ENCODE results near the gene SCN4B. TPM values are rescaled to one million over a fixed set of nuclear protein-coding genes. Genes with fewer than 3 reads are reported as not detected.

SCN4B gene, protein sequence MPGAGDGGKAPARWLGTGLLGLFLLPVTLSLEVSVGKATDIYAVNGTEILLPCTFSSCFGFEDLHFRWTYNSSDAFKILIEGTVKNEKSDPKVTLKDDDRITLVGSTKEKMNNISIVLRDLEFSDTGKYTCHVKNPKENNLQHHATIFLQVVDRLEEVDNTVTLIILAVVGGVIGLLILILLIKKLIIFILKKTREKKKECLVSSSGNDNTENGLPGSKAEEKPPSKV
- 1.2 to 1.9 TPM (median 1.5 TPM) in 3 replicates for total RNA-seq

DNA sequence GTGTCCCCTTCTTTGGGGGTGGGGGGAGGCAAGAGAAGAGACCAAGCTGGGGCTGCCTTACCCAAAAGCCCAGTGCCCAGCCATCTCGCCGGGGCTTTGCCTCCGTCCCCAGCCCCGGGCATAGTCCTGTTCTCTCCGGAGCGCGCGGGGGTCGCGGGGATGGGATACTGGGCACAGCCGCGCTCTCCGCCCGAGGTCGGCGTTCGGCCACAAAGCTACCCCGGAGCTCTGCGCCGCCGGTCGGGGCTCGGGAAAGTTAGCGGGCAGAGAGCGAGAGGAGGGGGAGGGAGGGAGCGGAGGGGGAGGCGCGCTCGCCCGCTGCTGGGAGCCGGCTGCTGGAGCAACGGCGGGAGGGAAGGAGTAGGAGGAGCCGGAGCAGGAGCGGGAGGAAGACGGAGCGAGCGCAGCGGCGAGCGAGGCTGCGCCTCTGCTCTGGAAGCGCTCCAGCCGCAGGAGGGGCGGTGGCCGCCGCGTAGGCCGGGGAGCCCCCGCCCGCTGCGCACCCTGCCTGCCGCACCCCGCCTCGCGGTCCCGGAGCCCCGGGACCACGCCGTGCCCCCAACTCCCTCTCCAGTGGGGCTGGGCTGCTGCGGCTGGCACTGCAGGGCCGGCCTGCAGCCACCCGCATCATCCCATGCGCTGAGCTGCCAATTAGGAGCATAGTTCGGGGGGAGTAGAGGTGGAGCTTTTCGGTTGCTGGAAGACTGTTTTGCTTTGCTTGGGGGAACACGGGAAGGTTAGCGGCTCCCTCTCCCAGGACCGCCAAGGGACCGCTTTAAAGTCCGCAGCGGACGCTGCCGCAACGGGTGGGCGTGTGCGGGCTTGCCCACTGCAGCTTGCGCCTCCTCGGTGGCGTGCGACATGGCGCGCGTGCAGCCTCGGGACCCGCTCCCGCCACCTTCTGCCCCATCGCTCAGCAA lies at the start of gene SCN4B:
TSS of gene SCN4B (minus strand) at position 272 of the 920 bp plus-strand sequence. CDS start at position 122, 150 bp downstream.
- Mint-ChIP-seq H3K4me1 (peaks cover 19% of the 10 kb centered on the region), H3K36me3 (no peaks in the 10 kb centered on the region), H3K27ac (no peak within 1 kb of the TSS), H3K27me3 (ENCODE audit: low read depth) (peaks cover 98% of the 10 kb centered on the region), H3K4me3 (peak within 1 kb of the TSS; percentile 67), H3K9me3 (no peaks in the 10 kb centered on the region)
- DNase-seq (ENCODE audit: low spot score in 2 of 2, unreplicated experiment in 2 of 2) = peak; percentile 60 to 71
- TF ChIP-seq, protein P1, sequence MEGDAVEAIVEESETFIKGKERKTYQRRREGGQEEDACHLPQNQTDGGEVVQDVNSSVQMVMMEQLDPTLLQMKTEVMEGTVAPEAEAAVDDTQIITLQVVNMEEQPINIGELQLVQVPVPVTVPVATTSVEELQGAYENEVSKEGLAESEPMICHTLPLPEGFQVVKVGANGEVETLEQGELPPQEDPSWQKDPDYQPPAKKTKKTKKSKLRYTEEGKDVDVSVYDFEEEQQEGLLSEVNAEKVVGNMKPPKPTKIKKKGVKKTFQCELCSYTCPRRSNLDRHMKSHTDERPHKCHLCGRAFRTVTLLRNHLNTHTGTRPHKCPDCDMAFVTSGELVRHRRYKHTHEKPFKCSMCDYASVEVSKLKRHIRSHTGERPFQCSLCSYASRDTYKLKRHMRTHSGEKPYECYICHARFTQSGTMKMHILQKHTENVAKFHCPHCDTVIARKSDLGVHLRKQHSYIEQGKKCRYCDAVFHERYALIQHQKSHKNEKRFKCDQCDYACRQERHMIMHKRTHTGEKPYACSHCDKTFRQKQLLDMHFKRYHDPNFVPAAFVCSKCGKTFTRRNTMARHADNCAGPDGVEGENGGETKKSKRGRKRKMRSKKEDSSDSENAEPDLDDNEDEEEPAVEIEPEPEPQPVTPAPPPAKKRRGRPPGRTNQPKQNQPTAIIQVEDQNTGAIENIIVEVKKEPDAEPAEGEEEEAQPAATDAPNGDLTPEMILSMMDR (IDR thresholded peaks at IDR 0.05; ENCODE audit: unreplicated experiment) = no peak

DNA sequence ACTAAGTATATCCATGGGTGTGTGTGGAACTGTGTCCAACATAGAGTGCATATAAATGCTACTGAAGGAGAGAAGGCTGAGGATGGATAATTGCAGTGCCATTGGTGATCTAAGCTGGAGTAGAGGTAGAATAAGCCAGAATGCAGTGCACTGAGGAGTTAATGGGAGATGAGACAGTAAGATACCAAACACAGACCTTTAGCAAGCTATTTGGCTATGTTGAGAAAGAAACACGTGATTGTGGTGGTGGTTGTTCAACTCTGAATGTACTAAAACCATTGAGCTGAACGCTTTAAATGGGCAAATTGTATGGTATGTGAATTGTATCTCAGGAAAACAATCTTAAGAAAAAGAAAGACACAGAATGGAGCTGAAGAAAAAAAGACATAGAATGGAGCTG lies 49.3 kb upstream of the SCN4B start:
- H3K9me3 Mint-ChIP-seq = no peaks in the 10 kb centered on the region
- TF ChIP-seq, protein P1 (IDR thresholded peaks at IDR 0.05; ENCODE audit: unreplicated experiment) = no peak
- H3K27me3 Mint-ChIP-seq (ENCODE audit: low read depth) = peaks cover 27% of the 10 kb centered on the region
- peaks cover 9% of the 10 kb centered on the region for H3K4me1 Mint-ChIP-seq
- no peak for DNase-seq (ENCODE audit: low spot score in 2 of 2, unreplicated experiment in 2 of 2)
- H3K4me3 Mint-ChIP-seq = no peak overlapping the region
- H3K36me3 Mint-ChIP-seq = no peaks in the 10 kb centered on the region
- H3K27ac Mint-ChIP-seq = no peak overlapping the region

DNA sequence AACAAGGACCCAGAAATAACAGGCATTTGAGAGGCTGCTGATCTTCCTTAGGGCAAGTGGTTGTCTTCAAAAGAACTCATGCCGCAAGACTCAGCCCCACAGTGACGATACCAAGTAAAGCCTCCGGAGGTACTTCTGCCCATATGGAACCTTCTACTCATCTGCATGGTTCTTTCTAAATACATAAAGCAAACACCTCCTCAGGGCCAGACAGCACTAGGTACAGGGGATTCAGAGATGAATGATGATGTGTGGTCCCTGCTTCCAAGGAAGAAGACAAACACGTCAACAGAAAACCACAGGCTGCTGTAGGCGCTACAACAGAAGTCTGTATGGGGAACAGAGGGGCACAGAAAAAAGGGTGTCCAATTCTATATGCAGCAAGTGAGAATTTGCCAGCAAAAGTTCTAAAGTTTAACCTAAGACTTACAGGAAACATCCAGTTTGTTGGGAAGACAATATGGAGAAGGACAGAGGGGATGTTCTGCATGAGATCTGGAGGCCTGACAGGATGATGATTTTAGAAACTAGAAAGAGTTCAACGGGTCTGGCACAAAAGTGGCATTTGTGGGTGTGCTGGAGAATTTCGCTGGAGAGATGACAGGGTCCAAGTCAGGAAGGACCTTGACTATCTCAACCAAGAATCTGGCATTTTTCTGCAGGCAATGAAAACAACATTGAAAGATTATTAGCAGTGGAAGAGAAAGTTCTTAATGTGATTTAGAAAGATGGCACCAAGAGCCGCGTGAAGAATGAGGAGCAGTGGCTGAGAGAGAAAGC lies 48.5 kb upstream of the SCN4B start:
- no peaks in the 10 kb centered on the region for H3K9me3 Mint-ChIP-seq
- peaks cover 9% of the 10 kb centered on the region for H3K4me1 Mint-ChIP-seq
- DNase-seq (ENCODE audit: low spot score in 2 of 2, unreplicated experiment in 2 of 2) = no peak
- H3K36me3 Mint-ChIP-seq = no peaks in the 10 kb centered on the region
- TF ChIP-seq, protein P1 (IDR thresholded peaks at IDR 0.05; ENCODE audit: unreplicated experiment) = no peak
- no peak overlapping the region for H3K4me3 Mint-ChIP-seq
- H3K27ac Mint-ChIP-seq = no peak overlapping the region
- peaks cover 22% of the 10 kb centered on the region for H3K27me3 Mint-ChIP-seq (ENCODE audit: low read depth)

DNA sequence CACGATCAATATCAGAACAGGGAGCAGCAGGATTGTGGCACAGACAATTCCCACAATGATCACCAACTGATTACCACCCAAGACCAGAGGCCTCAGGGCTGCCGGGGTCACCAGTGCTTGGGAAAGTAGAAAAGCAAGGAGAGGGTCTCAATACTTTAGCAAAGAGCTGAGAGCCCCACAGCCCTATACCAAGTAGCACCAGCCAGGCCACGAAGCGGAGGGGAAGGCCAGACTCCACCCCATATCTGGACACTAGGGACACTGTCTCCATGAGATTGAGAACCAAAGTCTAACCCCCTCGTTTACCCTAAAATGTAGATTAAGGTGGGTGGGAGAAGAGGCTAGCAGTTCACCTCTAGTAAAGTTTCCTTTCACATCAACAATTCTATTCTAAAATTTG lies 47.9 kb upstream of the SCN4B start:
- peaks cover 10% of the 10 kb centered on the region for H3K4me1 Mint-ChIP-seq
- TF ChIP-seq, protein P1 (IDR thresholded peaks at IDR 0.05; ENCODE audit: unreplicated experiment) = no peak
- no peak overlapping the region for H3K27ac Mint-ChIP-seq
- peaks cover 16% of the 10 kb centered on the region for H3K27me3 Mint-ChIP-seq (ENCODE audit: low read depth)
- no peak for DNase-seq (ENCODE audit: low spot score in 2 of 2, unreplicated experiment in 2 of 2)
- no peaks in the 10 kb centered on the region for H3K36me3 Mint-ChIP-seq
- no peak overlapping the region for H3K4me3 Mint-ChIP-seq
- no peaks in the 10 kb centered on the region for H3K9me3 Mint-ChIP-seq

DNA sequence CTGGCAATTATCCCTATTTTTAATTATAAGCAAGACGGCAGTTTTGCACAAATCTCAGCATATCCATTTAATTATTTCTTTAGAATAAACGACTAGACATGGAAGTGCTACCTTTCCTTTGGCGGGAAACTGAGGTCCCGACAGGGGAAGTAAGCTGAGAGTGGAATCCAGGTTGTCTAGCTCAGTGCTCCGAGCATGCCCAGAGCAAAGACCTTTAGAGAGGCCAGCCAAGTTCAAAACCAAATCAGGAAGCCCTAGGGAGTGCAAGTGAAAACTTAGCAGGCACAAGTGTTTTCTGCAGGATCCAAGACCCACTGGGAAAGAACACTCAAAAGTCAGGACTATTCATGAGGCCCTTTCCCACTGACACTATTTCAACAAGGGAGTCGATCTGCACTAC lies 46.5 kb upstream of the SCN4B start:
- no peak overlapping the region for H3K27ac Mint-ChIP-seq
- no peak overlapping the region for H3K4me3 Mint-ChIP-seq
- H3K36me3 Mint-ChIP-seq = no peaks in the 10 kb centered on the region
- TF ChIP-seq, protein P1 (IDR thresholded peaks at IDR 0.05; ENCODE audit: unreplicated experiment) = no peak
- H3K27me3 Mint-ChIP-seq (ENCODE audit: low read depth) = peaks cover 10% of the 10 kb centered on the region
- H3K9me3 Mint-ChIP-seq = no peaks in the 10 kb centered on the region
- H3K4me1 Mint-ChIP-seq = peaks cover 14% of the 10 kb centered on the region
- DNase-seq (ENCODE audit: low spot score in 2 of 2, unreplicated experiment in 2 of 2) = no peak
